GM06990 (cell line): ENCODE data around the gene ELMO1.

Source experiments
- DNase-seq: peaks from one replicate; pipeline ENCODE4 v3.0.0-alpha.2; 2011; ENCODE audit not compliant: insufficient read length; ENCODE audit errors: extremely low read depth
- H3K27me3 ChIP-seq: replicated peaks from 2 replicates; pipeline ENCODE4 v1.6.0; 2011; ENCODE audit warnings: low read length; ENCODE audit not compliant: control insufficient read depth, insufficient read depth
- H3K36me3 ChIP-seq: 2 replicates; pipeline ENCODE4 v1.5.1; 2011; ENCODE audit warnings: low read length; ENCODE audit not compliant: control insufficient read depth, insufficient read depth
- H3K4me3 ChIP-seq: replicated peaks from 2 replicates; pipeline ENCODE4 v1.5.1; 2011; ENCODE audit warnings: low read depth, mild to moderate bottlenecking, control low read depth, low read length
- CTCF ChIP-seq: IDR thresholded peaks from 2 replicates; pipeline ENCODE4 v1.5.1; 2011; ENCODE audit warnings: low read length, control low read depth, mild to moderate bottlenecking, inconsistent platforms; ENCODE audit not compliant: insufficient read depth, poor library complexity, severe bottlenecking

The ELMO1 gene

GRCh38 chr7:37311355-37311754, 137.3 kb downstream of the ELMO1 start:
- peaks cover 15% of the 10 kb centered on the region for H3K36me3 ChIP-seq
- H3K27me3 ChIP-seq: no peaks in the 10 kb centered on the region
- TF ChIP-seq CTCF: no peak
- no peak for DNase-seq
- H3K4me3 ChIP-seq: no peak overlapping the region

GRCh38 chr7:37310327-37311080, 138.2 kb downstream of the ELMO1 start:
- no peak for DNase-seq
- no peak for TF ChIP-seq CTCF
- Histone ChIP-seq H3K36me3 (peaks cover 15% of the 10 kb centered on the region), H3K4me3 (no peak overlapping the region), H3K27me3 (no peaks in the 10 kb centered on the region)

GRCh38 chr7:37309493-37309892, 139.2 kb downstream of the ELMO1 start:
- no peak for TF ChIP-seq CTCF
- Histone ChIP-seq H3K36me3 (peaks cover 14% of the 10 kb centered on the region), H3K27me3 (no peaks in the 10 kb centered on the region), H3K4me3 (no peak overlapping the region)
- no peak for DNase-seq

- peaks cover 18% of the 10 kb centered on the region for H3K36me3 ChIP-seq
- no peak for TF ChIP-seq CTCF
- no peak overlapping the region for H3K4me3 ChIP-seq
- no peak for DNase-seq
- no peaks in the 10 kb centered on the region for H3K27me3 ChIP-seq
Measured at GRCh38 chr7:37304921-37305320, 143.7 kb downstream of the ELMO1 start.

- Histone ChIP-seq H3K4me3 (no peak overlapping the region), H3K36me3 (peaks cover 5% of the 10 kb centered on the region), H3K27me3 (no peaks in the 10 kb centered on the region)
- no peak for DNase-seq
- no peak for TF ChIP-seq CTCF
Measured at GRCh38 chr7:37297546-37297945, 151.1 kb downstream of the ELMO1 start.

DNA sequence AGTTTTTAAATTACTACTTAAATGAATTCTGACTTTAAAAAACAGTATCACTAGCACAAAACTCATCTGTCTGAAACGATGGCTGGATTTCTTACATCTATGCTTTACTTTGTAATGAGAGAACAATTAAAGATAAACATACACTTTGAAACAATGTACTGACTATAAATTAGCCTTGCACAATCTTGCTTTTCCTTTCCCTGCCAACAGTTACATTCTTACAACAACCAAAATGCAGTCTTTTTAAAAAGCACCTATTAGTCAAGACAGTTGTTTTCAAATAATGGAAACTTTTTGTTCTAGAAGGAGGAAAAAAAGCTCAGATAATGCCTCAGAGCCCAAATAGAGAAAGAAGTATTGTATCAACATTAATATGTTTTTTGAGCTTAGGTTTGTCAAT, 153.3 kb downstream of the ELMO1 start:
- Histone ChIP-seq H3K4me3 (no peak overlapping the region), H3K27me3 (no peaks in the 10 kb centered on the region), H3K36me3 (no peaks in the 10 kb centered on the region)
- no peak for DNase-seq
- TF ChIP-seq CTCF: no peak
